HepG2 (cell line): ENCODE results near the gene NEUROG2. TPM values are rescaled to one million over a fixed set of nuclear protein-coding genes. Genes with fewer than 3 reads are reported as not detected.

Experiments used
- ARID4A ChIP-seq: sonication (generic); formaldehyde crosslinking; IDR thresholded peaks from 2 replicates; pipeline ENCODE4 v1.5.0; 2020; ENCODE audit warnings: mild to moderate bottlenecking, missing genetic modification reagents, borderline replicate concordance
- BCL6 ChIP-seq: IDR thresholded peaks from 2 replicates; pipeline ENCODE4 v1.6.1; 2016; ENCODE audit warnings: missing genetic modification reagents, missing compliant biosample characterization
- DMAP1 ChIP-seq: IDR thresholded peaks from 2 replicates; pipeline ENCODE4 v1.6.1; 2016
- DNMT1 ChIP-seq: sonication (generic); formaldehyde crosslinking; IDR thresholded peaks from 2 replicates; pipeline ENCODE4 v1.5.1; 2020; ENCODE audit warnings: mild to moderate bottlenecking, missing genetic modification reagents
- EEA1 ChIP-seq: sonication (generic); formaldehyde crosslinking; IDR thresholded peaks from 2 replicates; pipeline ENCODE4 v1.5.1; 2020; ENCODE audit warnings: mild to moderate bottlenecking, missing genetic modification reagents, borderline replicate concordance
- EED ChIP-seq: sonication (generic); formaldehyde crosslinking; IDR thresholded peaks from 2 replicates; pipeline ENCODE4 v1.5.0; 2020; ENCODE audit warnings: mild to moderate bottlenecking, missing genetic modification reagents
- ETV5 ChIP-seq: IDR thresholded peaks from 2 replicates; pipeline ENCODE4 v1.6.1; 2018; ENCODE audit warnings: missing biosample characterization, missing genetic modification reagents, inconsistent platforms, borderline replicate concordance
- FOXC1 ChIP-seq: sonication (generic); formaldehyde crosslinking; IDR thresholded peaks from 2 replicates; pipeline ENCODE4 v1.8.0; 2022; ENCODE audit warnings: mild to moderate bottlenecking, missing genetic modification reagents, borderline replicate concordance
- IRF9 ChIP-seq: sonication (generic); formaldehyde crosslinking; IDR thresholded peaks from 2 replicates; pipeline ENCODE4 v1.8.0; 2022; ENCODE audit warnings: missing genetic modification reagents, mild to moderate bottlenecking, borderline replicate concordance
- RXRA ChIP-seq: sonication (generic); formaldehyde crosslinking; IDR thresholded peaks from 2 replicates; pipeline ENCODE4 v1.5.1; 2020; ENCODE audit warnings: missing genetic modification reagents
- SP2 ChIP-seq: sonication (generic); formaldehyde crosslinking; IDR thresholded peaks from 2 replicates; pipeline ENCODE4 v1.5.1; 2020; ENCODE audit warnings: mild to moderate bottlenecking, missing genetic modification reagents
- TGIF2 ChIP-seq: IDR thresholded peaks from 2 replicates; pipeline ENCODE4 v1.6.1; 2016; ENCODE audit warnings: control low read depth, missing compliant biosample characterization
- ZFP91 ChIP-seq: sonication (generic); formaldehyde crosslinking; IDR thresholded peaks from 2 replicates; pipeline ENCODE4 v1.9.0; 2022; ENCODE audit warnings: missing genetic modification reagents, mild to moderate bottlenecking, borderline replicate concordance
- ZNF225 ChIP-seq: sonication (generic); formaldehyde crosslinking; IDR thresholded peaks from 2 replicates; pipeline ENCODE4 v1.4.0; 2020; ENCODE audit warnings: mild to moderate bottlenecking, missing genetic modification reagents
- ZNF773 ChIP-seq: sonication (generic); formaldehyde crosslinking; IDR thresholded peaks from 2 replicates; pipeline ENCODE4 v1.4.0; 2020; ENCODE audit warnings: missing genetic modification reagents, borderline replicate concordance
- ZNF777 ChIP-seq: sonication (generic); formaldehyde crosslinking; IDR thresholded peaks from 2 replicates; pipeline ENCODE4 v1.4.0; 2020; ENCODE audit warnings: missing genetic modification reagents
- ZNF800 ChIP-seq: sonication (generic); formaldehyde crosslinking; IDR thresholded peaks from 2 replicates; pipeline ENCODE4 v1.4.0; 2020; ENCODE audit warnings: missing genetic modification reagents
- polyA plus RNA-seq, 8 experiments: library from polyadenylated mRNA; depleted of rRNA in 3 of 8; stranded (reverse) in 7 of 8; unstranded in 1 of 8; fragments of >200 nt; fragmentation: Illumina TruSeq in 4 of 8; extraction: Trizol in 4 of 8; gene quantifications; 2 replicates each; pipeline versions ENCODE4 v1.2.1 to v1.2.3, GENCODE V29; 2011 to 2016; ENCODE audit warnings: low read depth in 4 of 8, missing spikeins in 1 of 8, mixed read lengths in 1 of 8; ENCODE audit not compliant: insufficient read depth in 1 of 8
- total RNA-seq, 5 experiments: library from RNA; depleted of rRNA; stranded (reverse); fragments of >200 nt; fragmentation: Illumina TruSeq; extraction: Trizol; gene quantifications; 2 replicates each; pipeline ENCODE4 v1.2.3, GENCODE V29; 2016; ENCODE audit warnings: low read depth in 1 of 5

NEUROG2 gene
- total and polyA plus RNA-seq, 2 of the 13 experiments (the other 11 are each of a cell fraction or from before 2014, with no cell fraction given): not detected

GRCh38 chr4:112515198-112516065 lies 548 bp downstream of the NEUROG2 start (continued):
- TF ChIP-seq SP2 (CRISPR knock-in tag): no peak
- TF ChIP-seq ARID4A: peak; percentile 14; the same call in 1 of the 2 replicates
- peak; percentile 98 for TF ChIP-seq ZNF800 (CRISPR knock-in tag)
- TF ChIP-seq ZNF773 (CRISPR knock-in tag): 0 out of 2 replicates have a peak, but pooled peaks have one; percentile 22
- no peak for TF ChIP-seq TGIF2
- TF ChIP-seq FOXC1 (CRISPR knock-in tag): 0 out of 2 replicates have a peak, but pooled peaks have one; percentile 27
- TF ChIP-seq ZNF225 (CRISPR knock-in tag): no peak
- peak; percentile 6; the same call in 1 of the 2 replicates for TF ChIP-seq ZFP91 (CRISPR knock-in tag)
- TF ChIP-seq EED (CRISPR knock-in tag): 0 out of 2 replicates have a peak, but pooled peaks have one; percentile 58
- no peak for TF ChIP-seq ETV5 (CRISPR knock-in tag)
- peak; percentile 33; the same call in 1 of the 2 replicates for TF ChIP-seq ZNF777 (CRISPR knock-in tag)
- 0 out of 2 replicates have a peak, but pooled peaks have one; percentile 25 for TF ChIP-seq DMAP1 (CRISPR knock-in tag)
- peak; percentile 66; the same call in 1 of the 2 replicates for TF ChIP-seq EEA1 (CRISPR knock-in tag)
- 0 out of 2 replicates have a peak, but pooled peaks have one; percentile 43 for TF ChIP-seq IRF9 (CRISPR knock-in tag)
- TF ChIP-seq BCL6 (CRISPR knock-in tag): peak; percentile 36
- TF ChIP-seq DNMT1 (CRISPR knock-in tag): 0 out of 2 replicates have a peak, but pooled peaks have one; percentile 58
- no peak for TF ChIP-seq RXRA
